ENCODE measurements around the gene ANKFN1.

Gene ANKFN1, protein sequence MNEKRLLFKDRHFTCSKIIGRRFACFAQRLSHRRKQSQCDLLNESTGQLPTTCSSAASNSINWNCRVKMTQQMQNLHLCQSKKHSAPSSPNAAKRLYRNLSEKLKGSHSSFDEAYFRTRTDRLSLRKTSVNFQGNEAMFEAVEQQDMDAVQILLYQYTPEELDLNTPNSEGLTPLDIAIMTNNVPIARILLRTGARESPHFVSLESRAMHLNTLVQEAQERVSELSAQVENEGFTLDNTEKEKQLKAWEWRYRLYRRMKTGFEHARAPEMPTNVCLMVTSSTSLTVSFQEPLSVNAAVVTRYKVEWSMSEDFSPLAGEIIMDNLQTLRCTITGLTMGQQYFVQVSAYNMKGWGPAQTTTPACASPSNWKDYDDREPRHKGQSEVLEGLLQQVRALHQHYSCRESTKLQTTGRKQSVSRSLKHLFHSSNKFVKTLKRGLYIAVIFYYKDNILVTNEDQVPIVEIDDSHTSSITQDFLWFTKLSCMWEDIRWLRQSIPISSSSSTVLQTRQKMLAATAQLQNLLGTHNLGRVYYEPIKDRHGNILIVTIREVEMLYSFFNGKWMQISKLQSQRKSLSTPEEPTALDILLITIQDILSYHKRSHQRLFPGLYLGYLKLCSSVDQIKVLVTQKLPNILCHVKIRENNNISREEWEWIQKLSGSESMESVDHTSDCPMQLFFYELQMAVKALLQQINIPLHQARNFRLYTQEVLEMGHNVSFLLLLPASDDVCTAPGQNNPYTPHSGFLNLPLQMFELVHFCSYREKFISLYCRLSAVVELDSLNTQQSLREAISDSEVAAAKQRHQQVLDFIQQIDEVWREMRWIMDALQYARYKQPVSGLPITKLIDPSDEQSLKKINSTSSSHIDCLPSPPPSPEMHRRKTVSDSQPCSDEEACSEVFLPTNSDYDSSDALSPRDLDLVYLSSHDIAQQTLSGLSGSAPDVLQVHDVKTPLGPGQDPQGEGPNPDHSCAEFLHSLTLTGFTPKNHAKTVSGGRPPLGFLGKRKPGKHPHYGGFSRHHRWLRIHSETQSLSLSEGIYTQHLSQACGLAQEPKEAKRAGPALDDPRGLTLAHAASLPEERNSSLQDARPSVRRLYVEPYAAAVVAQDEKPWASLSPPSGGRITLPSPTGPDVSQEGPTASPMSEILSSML
- total RNA-seq: 0 to 0.35 (median 0.09) reads per million in 4 experiments

- DNase-seq: no peak
Measured at GRCh38 chr17:56152874-56153602, at the start of gene ANKFN1. Gene ANKFN1, plus strand, starts transcription at chr17:56153475. Its CDS starts 59,193 bp downstream, at chr17:56212668.

DNA sequence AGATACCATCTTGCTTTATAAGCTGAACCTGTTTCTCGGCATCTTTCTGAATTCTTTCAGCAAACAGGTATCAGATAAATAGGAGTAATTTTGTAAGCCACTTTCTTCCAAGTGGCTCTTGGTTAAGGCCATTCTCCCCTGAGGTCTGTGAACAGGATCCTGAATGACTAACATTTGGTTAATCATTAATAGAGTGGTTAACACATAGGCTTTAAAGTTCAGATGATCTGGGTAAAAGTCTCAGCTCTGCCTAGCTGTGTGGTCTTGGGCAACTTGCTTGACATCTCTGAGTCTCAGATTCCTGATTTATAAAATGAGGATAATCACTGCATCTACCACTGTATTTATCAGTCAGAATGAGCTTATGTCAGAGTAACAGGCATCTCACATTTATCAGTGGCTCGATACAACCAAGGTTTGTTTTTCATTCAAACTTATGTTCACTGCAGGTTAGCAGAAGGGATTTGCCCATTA is 44.4 kb upstream of the ANKFN1 start:
- DNase-seq: no peak

- DNase-seq: no peak
Measured at GRCh38 chr17:56109836-56110235, 43.4 kb upstream of the ANKFN1 start.

DNA sequence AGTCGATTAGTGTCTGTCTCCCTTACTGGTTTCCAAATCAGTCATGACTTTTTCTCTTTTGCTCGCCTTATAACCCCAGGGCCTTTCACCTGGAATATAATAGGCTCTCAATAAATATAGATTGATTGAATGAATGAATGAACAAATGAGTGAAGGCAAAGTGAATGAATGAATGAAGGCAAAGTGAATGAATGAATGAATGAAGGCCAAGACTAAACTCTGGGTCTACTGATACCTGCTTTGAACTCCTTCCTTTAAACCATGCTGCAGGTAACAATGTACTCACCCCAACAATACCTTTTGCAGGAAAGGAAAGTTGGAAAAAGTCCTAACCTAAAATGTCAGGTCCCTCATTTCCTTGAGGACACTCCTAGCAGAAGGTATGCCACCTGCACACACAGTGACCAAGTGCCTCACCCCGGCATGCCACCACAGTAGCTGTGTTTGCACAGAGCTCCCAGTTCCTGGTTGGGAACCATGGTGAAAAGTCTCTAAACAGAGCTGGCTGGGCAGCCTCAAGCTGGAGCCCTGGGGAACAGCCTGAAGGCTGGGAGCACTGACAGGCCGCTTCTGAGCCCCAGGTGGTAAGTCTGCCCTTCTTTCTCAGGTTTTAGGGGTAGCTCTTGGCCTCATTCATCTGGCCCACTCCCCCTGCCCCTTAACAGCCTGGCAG is 42.7 kb upstream of the ANKFN1 start:
- DNase-seq: no peak

DNA sequence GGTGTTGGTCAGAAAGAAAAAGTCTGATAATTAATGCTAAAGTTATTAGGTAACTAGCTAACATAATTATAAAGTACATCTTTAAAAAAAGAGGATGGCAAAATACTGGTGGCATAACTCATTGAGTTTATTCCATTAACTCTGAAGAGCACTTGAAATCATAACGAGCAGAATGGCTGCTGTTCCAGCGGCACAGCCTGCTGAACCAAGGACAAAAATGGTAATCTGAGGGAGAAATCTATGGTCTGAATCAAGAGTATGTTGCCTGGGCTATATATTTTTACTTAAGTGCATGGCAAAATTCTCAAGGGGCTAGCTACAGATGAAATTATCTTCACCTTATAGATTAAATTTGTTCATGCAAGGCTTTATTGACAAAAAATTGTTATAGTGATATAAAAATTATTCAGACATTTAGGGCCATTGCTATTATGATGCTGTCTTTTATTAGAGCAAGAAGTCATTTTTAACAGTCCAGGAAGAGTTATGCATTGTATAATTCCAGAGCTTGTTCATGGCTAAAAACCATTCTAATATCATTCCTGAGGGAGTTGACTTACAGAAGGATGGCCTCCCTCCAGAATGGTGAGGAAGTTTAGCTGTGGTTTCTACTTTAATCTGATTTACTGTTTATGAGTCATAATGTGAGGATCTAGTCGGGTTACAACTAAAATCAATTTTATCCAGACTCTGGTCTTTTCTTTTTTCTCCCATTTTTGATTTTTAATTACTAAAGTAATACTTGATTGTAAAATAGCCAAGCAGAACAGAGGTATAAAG is 41.4 kb upstream of the ANKFN1 start:
- DNase-seq: no peak

GRCh38 chr17:56113486-56113885 is 39.8 kb upstream of the ANKFN1 start:
- no peak for DNase-seq

GRCh38 chr17:56114469-56114868 is 38.8 kb upstream of the ANKFN1 start:
- DNase-seq: no peak

DNA sequence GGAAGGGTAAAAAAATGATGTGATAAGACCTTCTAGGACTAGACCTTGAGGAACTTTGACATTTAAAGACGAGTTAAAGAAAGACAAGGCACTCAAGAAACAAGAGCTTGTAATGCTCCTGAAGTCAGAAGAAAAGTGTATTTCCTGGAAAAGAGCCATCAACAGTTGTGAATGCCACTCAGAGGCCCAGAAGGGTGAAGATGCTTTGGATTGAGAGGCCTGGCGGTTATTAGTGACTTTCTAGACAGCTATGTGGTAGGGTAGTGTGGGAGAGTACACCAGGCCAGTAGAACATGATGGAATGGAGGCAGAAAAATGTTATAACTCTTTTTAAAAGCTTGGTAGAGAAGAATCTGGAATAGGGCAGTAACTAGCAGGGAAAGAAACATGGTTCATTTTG is 34.1 kb upstream of the ANKFN1 start:
- DNase-seq: no peak

- DNase-seq: no peak
Measured at GRCh38 chr17:56119936-56120335, 33.3 kb upstream of the ANKFN1 start.

GRCh38 chr17:56121191-56122051 is 31.9 kb upstream of the ANKFN1 start:
- DNase-seq: no peak

DNA sequence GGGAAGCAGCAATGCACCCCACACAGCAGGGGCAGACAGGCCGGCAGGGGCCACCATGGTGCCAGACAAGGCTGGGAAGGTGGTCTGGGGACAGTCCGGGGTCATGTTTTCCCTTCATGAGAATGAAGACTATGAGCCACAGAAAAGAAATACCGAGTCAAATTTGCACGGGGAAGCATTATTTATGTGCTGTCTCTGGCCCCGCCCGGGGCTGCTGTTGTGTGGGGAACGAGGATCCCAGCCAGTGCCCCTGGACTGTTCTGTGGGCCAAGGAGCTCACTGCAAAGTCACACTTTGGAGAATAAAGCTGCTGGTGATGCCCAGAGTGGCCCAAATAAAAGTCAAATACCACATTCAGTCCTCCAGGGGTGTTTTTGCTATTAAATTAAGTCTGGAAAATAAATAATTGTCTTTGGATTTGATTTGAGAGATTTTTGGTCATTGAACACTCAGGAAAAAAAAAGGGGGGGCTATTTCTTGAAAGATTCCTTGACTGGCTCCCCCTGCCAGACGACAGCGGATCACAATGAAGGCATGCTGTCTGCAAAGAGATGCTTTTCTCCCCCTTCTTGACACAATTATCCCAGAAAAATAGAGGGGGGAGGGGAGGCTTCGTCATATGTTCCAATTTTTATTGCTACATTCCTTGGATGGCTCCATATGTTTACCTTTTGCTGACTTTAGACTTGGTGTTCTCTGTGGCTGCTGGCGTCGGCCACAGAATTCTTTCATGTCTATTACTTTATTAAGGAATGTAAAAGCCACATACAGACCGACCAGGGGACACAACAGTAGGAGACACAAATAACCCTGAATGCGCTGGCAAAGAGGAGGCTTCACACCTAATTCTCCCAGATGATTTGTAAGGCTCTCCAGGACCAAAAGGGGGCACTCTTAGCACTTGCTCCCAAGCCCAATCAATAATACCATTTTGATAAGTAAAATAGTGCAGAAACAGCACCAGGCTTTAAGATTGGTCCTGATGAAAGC is 27.1 kb upstream of the ANKFN1 start:
- no peak for DNase-seq

- DNase-seq: no peak
Measured at GRCh38 chr17:56130026-56130425, 23.2 kb upstream of the ANKFN1 start.

DNA sequence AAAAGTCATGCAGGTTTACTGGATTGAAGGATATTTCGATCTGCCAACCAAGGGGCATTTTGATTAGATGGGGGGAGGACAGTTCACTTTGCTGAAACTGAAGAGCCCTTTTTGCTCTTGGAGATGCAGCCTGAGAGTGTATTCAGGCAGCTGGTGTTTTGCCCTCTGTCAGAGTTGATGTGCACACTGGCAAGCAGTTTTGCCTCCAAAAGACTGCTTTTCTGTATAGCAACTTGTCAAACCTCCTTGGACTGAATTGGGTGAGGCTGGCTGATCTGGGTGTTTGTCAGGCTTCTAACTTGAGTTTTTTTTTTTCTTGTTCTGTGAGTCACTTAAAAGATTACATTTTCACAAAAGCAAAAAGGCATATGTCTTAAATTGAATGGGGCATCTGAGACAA is 22.6 kb upstream of the ANKFN1 start:
- DNase-seq: no peak

DNA sequence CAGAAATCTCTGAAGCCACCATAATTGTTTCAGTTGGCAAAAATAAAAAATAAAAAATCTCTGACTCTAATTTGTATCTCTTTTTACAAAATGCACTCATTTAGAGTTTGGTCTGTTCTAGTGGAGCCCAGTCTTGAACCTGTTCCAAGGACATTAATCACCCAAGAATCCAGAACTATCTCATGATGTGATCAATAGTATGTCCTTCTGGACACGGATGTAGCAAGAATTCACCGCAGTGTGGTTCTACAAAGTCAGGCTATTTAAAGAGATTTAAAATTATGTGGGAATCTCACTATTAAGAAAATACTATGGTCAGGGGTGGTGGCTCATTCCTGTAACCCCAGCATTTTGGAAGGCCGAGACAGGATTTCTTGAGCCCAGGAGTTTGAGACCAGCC is 21.8 kb upstream of the ANKFN1 start:
- no peak for DNase-seq

DNA sequence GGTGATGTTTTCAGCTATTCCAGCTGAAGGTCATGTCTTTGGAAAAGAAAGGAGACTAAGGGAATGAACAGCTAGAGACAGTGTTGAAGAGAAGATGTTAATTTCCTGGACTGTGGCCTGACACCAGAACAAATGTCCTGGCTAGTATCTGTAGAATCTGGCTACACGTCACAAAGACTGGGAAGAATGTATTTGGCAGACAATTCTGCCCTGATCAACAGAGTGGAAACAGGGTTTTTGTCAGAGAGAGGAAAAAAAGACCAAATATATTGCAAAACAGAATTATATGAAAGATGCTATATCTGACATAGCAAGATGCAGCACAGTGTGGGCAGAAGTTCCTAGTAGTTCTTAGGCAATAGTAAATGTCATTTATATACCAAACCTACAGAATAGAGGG is 17.0 kb upstream of the ANKFN1 start:
- DNase-seq: no peak

- DNase-seq: no peak
Measured at GRCh38 chr17:56141046-56141839, 12.0 kb upstream of the ANKFN1 start.

GRCh38 chr17:56142325-56142724 is 10.9 kb upstream of the ANKFN1 start:
- no peak for DNase-seq

DNA sequence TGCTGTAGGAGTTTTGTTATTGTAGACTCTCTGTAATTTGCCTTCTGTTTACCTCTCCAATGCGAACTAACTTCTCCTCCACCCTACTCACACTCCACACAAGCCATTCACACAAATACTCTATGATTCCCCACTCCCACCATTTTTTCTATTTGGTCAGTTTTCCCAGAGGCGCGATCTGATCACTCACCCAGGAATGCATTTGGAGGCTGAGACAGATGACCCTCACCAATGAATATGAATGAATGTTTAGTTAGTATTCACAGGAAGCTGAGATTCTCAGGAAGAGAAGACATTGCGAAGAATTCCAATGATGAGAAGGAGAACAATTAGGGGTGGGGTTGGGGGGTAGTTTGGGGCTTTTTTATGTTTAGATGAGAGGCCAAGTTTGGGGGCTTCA is 10.5 kb upstream of the ANKFN1 start:
- DNase-seq: no peak
